Osteocyte (in vitro differentiated cells): ENCODE results near the gene ETV3L. TPM values are rescaled to one million over a fixed set of nuclear protein-coding genes. Genes with fewer than 3 reads are reported as not detected.

Experiments used
- DNase-seq: peaks from one replicate; pipeline ENCODE4 v3.0.0; 2021; ENCODE audit warnings: mixed read lengths; ENCODE audit not compliant: unreplicated experiment; ENCODE audit errors: extremely low spot score
- H3K27ac Mint-ChIP-seq: one replicate; pipeline ENCODE4 v1.8.0; 2021; ENCODE audit warnings: mild to moderate bottlenecking, mixed read lengths; ENCODE audit not compliant: unreplicated experiment
- H3K27me3 Mint-ChIP-seq: one replicate; pipeline ENCODE4 v1.8.0; 2021; ENCODE audit warnings: mixed read lengths; ENCODE audit not compliant: unreplicated experiment
- H3K36me3 Mint-ChIP-seq: one replicate; pipeline ENCODE4 v1.8.0; 2021; ENCODE audit warnings: mixed read lengths; ENCODE audit not compliant: unreplicated experiment
- H3K4me1 Mint-ChIP-seq: one replicate; pipeline ENCODE4 v1.8.0; 2021; ENCODE audit warnings: mixed read lengths; ENCODE audit not compliant: unreplicated experiment
- H3K4me3 Mint-ChIP-seq: one replicate; pipeline ENCODE4 v1.8.0; 2021; ENCODE audit warnings: mild to moderate bottlenecking, moderate library complexity, mixed read lengths; ENCODE audit not compliant: unreplicated experiment
- H3K9me3 Mint-ChIP-seq: one replicate; pipeline ENCODE4 v1.8.0; 2021; ENCODE audit warnings: mixed read lengths; ENCODE audit not compliant: unreplicated experiment
- total RNA-seq: library from RNA; stranded (reverse); gene quantifications from 2 replicates; pipeline ENCODE4 v1.2.1, GENCODE V29; 2021
- TF ChIP-seq, protein P1 (sequence below): fragments of 200-600 bp; sonication (generic); IDR thresholded peaks from 2 replicates; pipeline ENCODE4 v1.5.0; 2021; ENCODE audit warnings: antibody characterized with exemption, mild to moderate bottlenecking, moderate library complexity

The ETV3L gene
- total RNA-seq, 1 donor from 2014 or later = not detected

DNA sequence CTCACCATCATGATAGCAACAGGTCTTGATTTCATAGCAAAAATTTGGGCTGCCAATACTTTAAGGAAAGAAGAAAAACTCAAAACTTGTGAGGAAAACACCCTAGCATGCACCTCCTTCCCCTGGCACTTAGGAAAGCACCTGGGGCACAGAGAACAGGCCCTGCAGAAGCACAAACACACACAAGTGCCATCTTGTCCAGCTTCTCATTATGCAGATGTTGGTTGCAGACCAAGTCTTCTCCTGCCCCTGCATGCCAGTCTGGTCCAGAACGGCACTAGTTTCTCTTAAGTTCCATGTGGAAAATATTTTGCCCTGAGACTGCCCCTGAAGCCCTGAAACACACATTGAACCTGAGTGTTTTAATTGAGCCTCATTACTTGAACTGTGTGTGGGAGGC, 44.9 kb upstream of the ETV3L start:
- peaks cover 11% of the 10 kb centered on the region for H3K27me3 Mint-ChIP-seq

DNA sequence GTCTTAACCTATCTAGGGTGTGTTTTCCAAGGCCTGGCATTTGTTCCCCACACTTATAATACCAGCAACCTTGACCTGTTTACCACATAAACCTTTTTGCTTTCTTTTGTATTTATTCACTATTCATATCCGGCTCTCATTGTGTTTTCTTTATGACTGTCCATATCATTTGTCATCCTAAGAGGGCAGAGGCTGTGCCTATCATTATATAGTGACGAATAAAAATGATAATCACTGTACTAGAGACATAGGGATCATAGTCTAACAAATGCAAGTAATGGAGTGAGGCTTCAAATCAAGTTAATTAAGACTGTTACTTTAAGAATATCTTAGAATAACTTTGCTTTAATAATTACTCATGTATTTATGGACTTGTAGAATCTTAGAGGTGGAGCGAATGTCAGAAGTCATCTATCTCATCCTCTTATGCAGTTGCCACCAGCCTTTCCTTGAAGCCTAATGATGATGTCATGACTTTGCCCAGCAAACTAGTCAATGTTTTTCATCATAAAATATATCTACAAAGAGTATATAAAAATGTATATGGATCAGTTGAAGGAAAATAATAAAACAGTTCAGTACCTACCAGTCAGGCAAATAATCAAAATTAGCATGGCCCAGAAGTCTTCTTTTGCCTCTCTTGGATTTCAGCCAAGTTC, 43.3 kb upstream of the ETV3L start:
- no peak for DNase-seq
- H3K4me1 Mint-ChIP-seq = peaks cover 9% of the 10 kb centered on the region
- H3K27me3 Mint-ChIP-seq = peaks cover 3% of the 10 kb centered on the region
- H3K27ac Mint-ChIP-seq = no peak overlapping the region
- no peaks in the 10 kb centered on the region for H3K9me3 Mint-ChIP-seq
- no peak overlapping the region for H3K4me3 Mint-ChIP-seq
- no peaks in the 10 kb centered on the region for H3K36me3 Mint-ChIP-seq
- TF ChIP-seq, protein P1, sequence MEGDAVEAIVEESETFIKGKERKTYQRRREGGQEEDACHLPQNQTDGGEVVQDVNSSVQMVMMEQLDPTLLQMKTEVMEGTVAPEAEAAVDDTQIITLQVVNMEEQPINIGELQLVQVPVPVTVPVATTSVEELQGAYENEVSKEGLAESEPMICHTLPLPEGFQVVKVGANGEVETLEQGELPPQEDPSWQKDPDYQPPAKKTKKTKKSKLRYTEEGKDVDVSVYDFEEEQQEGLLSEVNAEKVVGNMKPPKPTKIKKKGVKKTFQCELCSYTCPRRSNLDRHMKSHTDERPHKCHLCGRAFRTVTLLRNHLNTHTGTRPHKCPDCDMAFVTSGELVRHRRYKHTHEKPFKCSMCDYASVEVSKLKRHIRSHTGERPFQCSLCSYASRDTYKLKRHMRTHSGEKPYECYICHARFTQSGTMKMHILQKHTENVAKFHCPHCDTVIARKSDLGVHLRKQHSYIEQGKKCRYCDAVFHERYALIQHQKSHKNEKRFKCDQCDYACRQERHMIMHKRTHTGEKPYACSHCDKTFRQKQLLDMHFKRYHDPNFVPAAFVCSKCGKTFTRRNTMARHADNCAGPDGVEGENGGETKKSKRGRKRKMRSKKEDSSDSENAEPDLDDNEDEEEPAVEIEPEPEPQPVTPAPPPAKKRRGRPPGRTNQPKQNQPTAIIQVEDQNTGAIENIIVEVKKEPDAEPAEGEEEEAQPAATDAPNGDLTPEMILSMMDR = no peak

More for the DNA sequence above, 44.9 kb upstream of the ETV3L start:
- Mint-ChIP-seq H3K27ac (no peak overlapping the region), H3K36me3 (no peaks in the 10 kb centered on the region), H3K9me3 (no peaks in the 10 kb centered on the region), H3K4me3 (no peak overlapping the region), H3K4me1 (peaks cover 5% of the 10 kb centered on the region)
- DNase-seq = no peak
- TF ChIP-seq, protein P1 = no peak

DNA sequence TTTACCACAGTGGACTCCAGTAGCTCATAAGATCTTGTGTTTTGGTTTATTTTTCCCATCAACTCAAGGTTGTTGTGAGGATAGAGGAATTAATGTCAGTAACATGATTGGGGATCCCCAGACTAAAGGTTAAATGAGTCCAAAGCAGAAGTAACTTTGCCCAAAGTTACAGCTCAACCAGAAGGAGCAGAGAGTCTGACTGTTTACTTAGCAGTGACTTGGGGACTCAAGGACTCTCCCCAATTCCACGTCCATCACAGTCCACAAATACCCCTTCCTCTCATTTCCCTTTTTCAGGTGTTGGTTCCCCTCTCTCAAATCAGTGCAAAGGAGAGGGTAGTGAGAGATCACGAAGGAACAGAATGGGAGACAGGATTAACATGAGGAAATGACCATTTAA, 42.6 kb upstream of the ETV3L start:
- H3K4me3 Mint-ChIP-seq = no peak overlapping the region
- H3K9me3 Mint-ChIP-seq = no peaks in the 10 kb centered on the region
- no peak overlapping the region for H3K27ac Mint-ChIP-seq
- TF ChIP-seq, protein P1 = no peak
- H3K36me3 Mint-ChIP-seq = no peaks in the 10 kb centered on the region
- DNase-seq = no peak
- H3K4me1 Mint-ChIP-seq = peaks cover 12% of the 10 kb centered on the region
- peaks cover 3% of the 10 kb centered on the region for H3K27me3 Mint-ChIP-seq

DNA sequence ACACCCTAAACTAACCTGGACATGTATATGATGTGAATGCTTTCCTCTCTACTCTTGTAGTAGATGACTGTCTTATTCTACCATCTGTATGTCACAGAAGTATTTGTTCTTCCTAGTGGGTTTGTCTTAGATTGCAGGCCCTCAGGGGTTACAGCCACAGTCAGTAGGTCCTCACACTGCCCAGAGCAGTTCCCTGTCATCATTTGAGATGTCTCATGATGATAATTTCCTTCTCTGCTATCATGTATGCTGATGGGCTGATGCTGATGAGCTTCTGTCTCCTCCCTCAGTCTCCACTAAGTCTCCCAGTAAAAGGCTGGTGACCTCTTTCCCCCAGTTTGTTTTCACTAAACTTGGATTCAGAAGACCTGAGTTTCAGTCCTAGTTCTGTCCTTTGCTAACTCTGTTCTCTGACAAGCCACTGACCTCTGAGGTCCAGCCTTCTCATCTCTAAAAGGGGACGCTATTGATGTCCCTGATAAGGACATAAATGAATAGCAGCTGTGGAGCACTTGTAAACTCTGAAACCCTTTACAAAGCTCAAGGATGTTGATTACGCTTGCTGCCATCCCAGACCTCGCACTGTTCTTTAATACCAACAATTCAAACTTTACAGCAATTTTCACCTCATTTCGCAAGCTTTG, 41.7 kb upstream of the ETV3L start:
- peaks cover 20% of the 10 kb centered on the region for H3K4me1 Mint-ChIP-seq
- H3K36me3 Mint-ChIP-seq = peaks cover 2% of the 10 kb centered on the region
- H3K27ac Mint-ChIP-seq = no peak overlapping the region
- TF ChIP-seq, protein P1 = no peak
- H3K27me3 Mint-ChIP-seq = peaks cover 3% of the 10 kb centered on the region
- H3K4me3 Mint-ChIP-seq = no peak overlapping the region
- no peak for DNase-seq
- H3K9me3 Mint-ChIP-seq = no peaks in the 10 kb centered on the region

GRCh38 chr1:157140063-157140588, 40.5 kb upstream of the ETV3L start:
- Mint-ChIP-seq H3K27me3 (peaks cover 3% of the 10 kb centered on the region), H3K4me3 (no peak overlapping the region), H3K4me1 (peaks cover 31% of the 10 kb centered on the region), H3K36me3 (peaks cover 8% of the 10 kb centered on the region), H3K9me3 (no peaks in the 10 kb centered on the region), H3K27ac (no peak overlapping the region)
- DNase-seq = no peak
- TF ChIP-seq, protein P1 = no peak
